WTC11 (cell line): ENCODE measurements around the gene IAH1. TPM values are rescaled to one million over a fixed set of nuclear protein-coding genes. Genes with fewer than 3 reads are reported as not detected.
"Not testable (repeated sequence)": the region's sequence is repeated elsewhere in the genome, so short reads cannot be mapped to it uniquely, and the experiment has no call there.

Source experiments
- ATAC-seq: fragments of 200-7000 bp; cut with Tn5 transposase; 2 replicates; pipeline ENCODE4 v1.10.0; 2021; ENCODE audit warnings: mild to moderate bottlenecking, moderate library complexity
- CTCF ChIA-PET: fragments of 300-600 bp; sonication (Branson Sonifier 250); formaldehyde crosslinking; loops from one replicate; lab custom pipeline; 2021; ENCODE audit warnings: antibody characterized with exemption; lab: Charles Lee
- POLR2A ChIA-PET: fragments of 350-600 bp; sonication (Branson Sonifier 250); formaldehyde crosslinking; loops from one replicate; lab custom pipeline; 2021; ENCODE audit warnings: antibody characterized with exemption; lab: Charles Lee
- DNase-seq: peaks from one replicate; pipeline ENCODE4 v3.0.0; 2021; ENCODE audit warnings: low spot score
- H3K27ac Mint-ChIP-seq: 2 replicates; pipeline ENCODE4 v1.8.0; 2021; ENCODE audit warnings: mixed read lengths
- H3K27me3 Mint-ChIP-seq: 2 replicates; pipeline ENCODE4 v1.8.0; 2021; ENCODE audit warnings: low read depth, mild to moderate bottlenecking, moderate library complexity, mixed read lengths
- H3K36me3 Mint-ChIP-seq: 2 replicates; pipeline ENCODE4 v1.8.0; 2021; ENCODE audit warnings: mixed read lengths
- H3K4me1 Mint-ChIP-seq: 2 replicates; pipeline ENCODE4 v1.8.0; 2022; ENCODE audit warnings: mixed read lengths
- H3K4me3 Mint-ChIP-seq: 2 replicates; pipeline ENCODE4 v1.8.0; 2021; ENCODE audit warnings: mild to moderate bottlenecking, moderate library complexity, mixed read lengths
- H3K9me3 Mint-ChIP-seq: 2 replicates; pipeline ENCODE4 v1.8.0; 2021; ENCODE audit warnings: mixed read lengths
- ATF3 ChIP-seq: sonication (generic); formaldehyde crosslinking; conservative IDR thresholded peaks from 2 replicates; pipeline ENCODE4 v1.8.1; 2022; ENCODE audit warnings: mild to moderate bottlenecking, missing genetic modification reagents
- ATF6 ChIP-seq: sonication (generic); formaldehyde crosslinking; IDR thresholded peaks from 2 replicates; pipeline ENCODE4 v1.8.1; 2023; ENCODE audit warnings: mild to moderate bottlenecking, missing genetic modification reagents
- CBFB ChIP-seq: sonication (generic); formaldehyde crosslinking; IDR thresholded peaks from 2 replicates; pipeline ENCODE4 v1.8.1; 2022; ENCODE audit warnings: mild to moderate bottlenecking, low read depth, missing genetic modification reagents
- ETV6 ChIP-seq: sonication (generic); formaldehyde crosslinking; IDR thresholded peaks from 2 replicates; pipeline ENCODE4 v1.8.1; 2022; ENCODE audit warnings: mild to moderate bottlenecking, missing genetic modification reagents
- GABPB1 ChIP-seq: sonication (generic); formaldehyde crosslinking; IDR thresholded peaks from 2 replicates; pipeline ENCODE4 v1.8.1; 2023; ENCODE audit warnings: mild to moderate bottlenecking, missing genetic modification reagents
- GTF2I ChIP-seq: fragments of 250-450 bp; sonication (Bioruptor Pico); conservative IDR thresholded peaks from 2 replicates; pipeline ENCODE4 v1.4.0; 2021; ENCODE audit warnings: mild to moderate bottlenecking
- IRF2 ChIP-seq: sonication (generic); formaldehyde crosslinking; IDR thresholded peaks from 2 replicates; pipeline ENCODE4 v1.8.0; 2022; ENCODE audit warnings: low read depth, missing genetic modification reagents, borderline replicate concordance
- MXD4 ChIP-seq: fragments of 250-450 bp; sonication (Bioruptor Pico); IDR thresholded peaks from 2 replicates; pipeline ENCODE4 v1.8.0; 2021; ENCODE audit warnings: mild to moderate bottlenecking, moderate library complexity, borderline replicate concordance
- MYBL2 ChIP-seq: sonication (generic); formaldehyde crosslinking; IDR thresholded peaks from 2 replicates; pipeline ENCODE4 v1.8.1; 2023; ENCODE audit warnings: mild to moderate bottlenecking, moderate library complexity, missing genetic modification reagents
- NFE2L1 ChIP-seq: sonication (generic); formaldehyde crosslinking; IDR thresholded peaks from 2 replicates; pipeline ENCODE4 v1.8.1; 2023; ENCODE audit warnings: missing genetic modification reagents
- OVOL2 ChIP-seq: fragments of 250-450 bp; sonication (Bioruptor Pico); IDR thresholded peaks from 2 replicates; pipeline ENCODE4 v1.9.0; 2021; ENCODE audit warnings: mild to moderate bottlenecking, borderline replicate concordance
- SOX15 ChIP-seq: fragments of 250-450 bp; sonication (Bioruptor Pico); IDR thresholded peaks from 2 replicates; pipeline ENCODE4 v1.9.0; 2021; ENCODE audit warnings: mild to moderate bottlenecking
- TCF7 ChIP-seq: sonication (generic); formaldehyde crosslinking; IDR thresholded peaks from 2 replicates; pipeline ENCODE4 v1.8.0; 2022; ENCODE audit warnings: mild to moderate bottlenecking, low read depth, missing genetic modification reagents, moderate library complexity
- TP53 ChIP-seq: sonication (generic); formaldehyde crosslinking; IDR thresholded peaks from 2 replicates; pipeline ENCODE4 v1.8.1; 2023; ENCODE audit warnings: mild to moderate bottlenecking, missing genetic modification reagents
- ZMAT4 ChIP-seq: fragments of 250-450 bp; sonication (Bioruptor Pico); IDR thresholded peaks from 2 replicates; pipeline ENCODE4 v1.9.0; 2021; ENCODE audit warnings: mild to moderate bottlenecking
- ZNF121 ChIP-seq: sonication (generic); formaldehyde crosslinking; IDR thresholded peaks from 2 replicates; pipeline ENCODE4 v1.8.0; 2023; ENCODE audit warnings: missing genetic modification reagents
- ZNF416 ChIP-seq: fragments of 250-450 bp; sonication (Bioruptor Pico); IDR thresholded peaks from 2 replicates; pipeline ENCODE4 v1.9.0; 2021; ENCODE audit warnings: mild to moderate bottlenecking, inconsistent platforms
- ZNF512 ChIP-seq: sonication (generic); formaldehyde crosslinking; IDR thresholded peaks from 2 replicates; pipeline ENCODE4 v1.8.1; 2022; ENCODE audit warnings: missing genetic modification reagents, borderline replicate concordance
- total RNA-seq: library from RNA; stranded (reverse); gene quantifications from 3 replicates; pipeline ENCODE4 v1.2.3, GENCODE V29; 2021
- TF ChIP-seq, protein P1 (sequence below): fragments of 250-450 bp; sonication (Bioruptor Pico); IDR thresholded peaks from 2 replicates; pipeline ENCODE4 v1.9.0; 2021; ENCODE audit warnings: mild to moderate bottlenecking
- TF ChIP-seq, protein P2 (sequence below): sonication (generic); formaldehyde crosslinking; IDR thresholded peaks from 2 replicates; pipeline ENCODE4 v1.8.0; 2022; ENCODE audit warnings: mild to moderate bottlenecking, missing genetic modification reagents
- TF ChIP-seq, protein P3 (sequence below): sonication (generic); formaldehyde crosslinking; IDR thresholded peaks from 2 replicates; pipeline ENCODE4 v1.8.1; 2023; ENCODE audit warnings: mild to moderate bottlenecking, missing genetic modification reagents, moderate library complexity
- TF ChIP-seq, protein P4 (sequence below): sonication (generic); formaldehyde crosslinking; IDR thresholded peaks from 2 replicates; pipeline ENCODE4 v1.8.0; 2022; ENCODE audit warnings: mild to moderate bottlenecking, missing genetic modification reagents

Gene IAH1
- total RNA-seq, 1 experiment from 2014 or later, result 14.4 TPM

DNA sequence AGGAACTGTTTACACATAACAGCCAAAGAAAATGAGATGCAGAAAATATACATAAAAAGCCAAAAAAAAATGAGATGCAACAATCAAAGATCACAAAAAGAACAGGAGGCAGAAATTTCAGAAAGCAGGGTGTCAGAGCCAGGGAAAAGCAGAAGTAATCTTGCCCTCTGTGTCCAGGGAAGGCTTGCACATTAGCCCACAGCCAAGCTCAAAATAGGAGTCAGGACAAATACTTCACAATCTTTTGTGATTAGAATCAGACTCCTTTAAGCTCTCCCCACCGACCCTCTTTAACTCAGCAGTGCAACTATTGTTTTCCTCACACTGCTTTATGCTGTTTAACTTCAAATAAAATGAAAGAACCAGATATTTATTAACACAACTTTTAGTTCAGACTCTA is 34.6 kb downstream of the IAH1 start (continued):
- TF ChIP-seq, protein P1, sequence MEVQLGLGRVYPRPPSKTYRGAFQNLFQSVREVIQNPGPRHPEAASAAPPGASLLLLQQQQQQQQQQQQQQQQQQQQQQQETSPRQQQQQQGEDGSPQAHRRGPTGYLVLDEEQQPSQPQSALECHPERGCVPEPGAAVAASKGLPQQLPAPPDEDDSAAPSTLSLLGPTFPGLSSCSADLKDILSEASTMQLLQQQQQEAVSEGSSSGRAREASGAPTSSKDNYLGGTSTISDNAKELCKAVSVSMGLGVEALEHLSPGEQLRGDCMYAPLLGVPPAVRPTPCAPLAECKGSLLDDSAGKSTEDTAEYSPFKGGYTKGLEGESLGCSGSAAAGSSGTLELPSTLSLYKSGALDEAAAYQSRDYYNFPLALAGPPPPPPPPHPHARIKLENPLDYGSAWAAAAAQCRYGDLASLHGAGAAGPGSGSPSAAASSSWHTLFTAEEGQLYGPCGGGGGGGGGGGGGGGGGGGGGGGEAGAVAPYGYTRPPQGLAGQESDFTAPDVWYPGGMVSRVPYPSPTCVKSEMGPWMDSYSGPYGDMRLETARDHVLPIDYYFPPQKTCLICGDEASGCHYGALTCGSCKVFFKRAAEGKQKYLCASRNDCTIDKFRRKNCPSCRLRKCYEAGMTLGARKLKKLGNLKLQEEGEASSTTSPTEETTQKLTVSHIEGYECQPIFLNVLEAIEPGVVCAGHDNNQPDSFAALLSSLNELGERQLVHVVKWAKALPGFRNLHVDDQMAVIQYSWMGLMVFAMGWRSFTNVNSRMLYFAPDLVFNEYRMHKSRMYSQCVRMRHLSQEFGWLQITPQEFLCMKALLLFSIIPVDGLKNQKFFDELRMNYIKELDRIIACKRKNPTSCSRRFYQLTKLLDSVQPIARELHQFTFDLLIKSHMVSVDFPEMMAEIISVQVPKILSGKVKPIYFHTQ (CRISPR knock-in tag), result no peak
- no peak for TF ChIP-seq ZNF416 (CRISPR knock-in tag)
- no peak for TF ChIP-seq ZMAT4 (CRISPR knock-in tag)
- TF ChIP-seq TP53 (CRISPR knock-in tag), result no peak
- TF ChIP-seq ATF3 (CRISPR knock-in tag), result no peak
- TF ChIP-seq TCF7 (CRISPR knock-in tag), result no peak
- TF ChIP-seq MXD4, result no peak

GRCh38 chr2:9513946-9514345 is 39.6 kb downstream of the IAH1 start:
- DNase-seq, POLR2A ChIA-PET, ATAC-seq, H3K4me1 Mint-ChIP-seq, H3K4me3 Mint-ChIP-seq, CTCF ChIA-PET, H3K9me3 Mint-ChIP-seq, H3K27ac Mint-ChIP-seq, H3K27me3 Mint-ChIP-seq: not testable (repeated sequence)
- H3K36me3 Mint-ChIP-seq, result peaks cover 25% of the 10 kb centered on the region
- TF ChIP-seq GTF2I, result peak; percentile 65; the same call in 1 of the 2 replicates

DNA sequence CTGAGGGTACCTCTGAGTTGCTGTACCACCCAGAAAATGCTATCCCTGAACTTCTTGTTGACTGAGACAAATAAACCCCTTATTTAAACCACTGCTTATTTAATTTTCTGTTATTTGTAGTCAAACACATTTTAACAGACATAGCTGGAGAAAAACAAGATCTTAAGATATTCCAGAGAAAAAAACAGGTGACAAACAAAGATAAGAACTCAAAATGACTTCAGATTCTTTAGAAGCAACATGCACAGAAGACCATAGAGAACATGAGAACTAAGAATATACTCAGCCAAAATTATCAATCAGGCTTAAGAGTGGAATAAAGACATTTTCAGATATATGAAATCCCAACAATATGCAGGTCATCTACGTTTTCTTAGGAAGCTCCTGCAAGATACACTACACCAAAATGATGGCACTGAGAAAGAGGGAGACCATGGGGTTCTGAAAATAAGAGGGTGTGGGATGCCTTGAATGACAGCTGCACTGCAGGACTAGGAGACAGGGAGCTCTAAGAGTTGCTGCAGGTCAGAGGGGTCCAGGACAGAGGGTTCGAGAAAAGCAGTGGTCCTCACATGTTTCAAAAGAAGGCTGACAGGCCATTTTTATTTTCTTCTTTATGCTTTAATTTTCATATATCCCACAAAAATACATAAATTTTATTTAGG is 42.9 kb downstream of the IAH1 start:
- Mint-ChIP-seq H3K9me3 (no peaks in the 10 kb centered on the region), H3K4me1 (no peaks in the 10 kb centered on the region), H3K27me3 (no peaks in the 10 kb centered on the region), H3K4me3 (no peak overlapping the region), H3K27ac (no peak overlapping the region), H3K36me3 (peaks cover 37% of the 10 kb centered on the region)
- CTCF ChIA-PET, result no interaction called here
- POLR2A ChIA-PET, result no interaction called here
- DNase-seq, result no peak
- no peak for ATAC-seq
- TF ChIP-seq ZNF512 (no peak), ZNF121 (CRISPR knock-in tag) (no peak), ATF6 (CRISPR knock-in tag) (no peak), SOX15 (CRISPR knock-in tag) (no peak), MYBL2 (no peak), ZMAT4 (CRISPR knock-in tag) (no peak), ATF3 (CRISPR knock-in tag) (no peak), NFE2L1 (CRISPR knock-in tag) (no peak), ETV6 (CRISPR knock-in tag) (no peak), CBFB (CRISPR knock-in tag) (no peak), OVOL2 (CRISPR knock-in tag) (no peak), GABPB1 (CRISPR knock-in tag) (no peak), IRF2 (no peak)
- TF ChIP-seq, protein P2, sequence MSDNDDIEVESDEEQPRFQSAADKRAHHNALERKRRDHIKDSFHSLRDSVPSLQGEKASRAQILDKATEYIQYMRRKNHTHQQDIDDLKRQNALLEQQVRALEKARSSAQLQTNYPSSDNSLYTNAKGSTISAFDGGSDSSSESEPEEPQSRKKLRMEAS (CRISPR knock-in tag), result no peak
- TF ChIP-seq, protein P3, sequence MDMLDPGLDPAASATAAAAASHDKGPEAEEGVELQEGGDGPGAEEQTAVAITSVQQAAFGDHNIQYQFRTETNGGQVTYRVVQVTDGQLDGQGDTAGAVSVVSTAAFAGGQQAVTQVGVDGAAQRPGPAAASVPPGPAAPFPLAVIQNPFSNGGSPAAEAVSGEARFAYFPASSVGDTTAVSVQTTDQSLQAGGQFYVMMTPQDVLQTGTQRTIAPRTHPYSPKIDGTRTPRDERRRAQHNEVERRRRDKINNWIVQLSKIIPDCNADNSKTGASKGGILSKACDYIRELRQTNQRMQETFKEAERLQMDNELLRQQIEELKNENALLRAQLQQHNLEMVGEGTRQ, result no peak
- TF ChIP-seq, protein P4, sequence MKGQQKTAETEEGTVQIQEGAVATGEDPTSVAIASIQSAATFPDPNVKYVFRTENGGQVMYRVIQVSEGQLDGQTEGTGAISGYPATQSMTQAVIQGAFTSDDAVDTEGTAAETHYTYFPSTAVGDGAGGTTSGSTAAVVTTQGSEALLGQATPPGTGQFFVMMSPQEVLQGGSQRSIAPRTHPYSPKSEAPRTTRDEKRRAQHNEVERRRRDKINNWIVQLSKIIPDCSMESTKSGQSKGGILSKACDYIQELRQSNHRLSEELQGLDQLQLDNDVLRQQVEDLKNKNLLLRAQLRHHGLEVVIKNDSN (CRISPR knock-in tag), result no peak
